ENCODE measurements around the gene SDK1. TPM values are rescaled to one million over a fixed set of nuclear protein-coding genes. Genes with fewer than 3 reads are reported as not detected.

Gene SDK1
- total RNA-seq, 1 donor: 0.43 TPM

- TF ChIP-seq CTCF (IDR thresholded peaks at IDR 0.05; ENCODE audit: insufficient read depth, low read depth, low read length): no peak
- H3K4me3 ChIP-seq (ENCODE audit: low read depth, low read length): no peak overlapping the region
- DNase-seq (ENCODE audit: low read depth): no peak
These were observed 866.4 kb downstream of the SDK1 start for GRCh38 chr7:4167385-4167910.

- no peak for DNase-seq (ENCODE audit: low read depth)
- no peak overlapping the region for H3K4me3 ChIP-seq (ENCODE audit: low read depth, low read length)
- TF ChIP-seq CTCF (IDR thresholded peaks at IDR 0.05; ENCODE audit: insufficient read depth, low read depth, low read length): no peak
These were observed 867.0 kb downstream of the SDK1 start for GRCh38 chr7:4168041-4168440.

- no peak for DNase-seq (ENCODE audit: low read depth)
- no peak for TF ChIP-seq CTCF (IDR thresholded peaks at IDR 0.05; ENCODE audit: insufficient read depth, low read depth, low read length)
- H3K4me3 ChIP-seq (ENCODE audit: low read depth, low read length): no peak overlapping the region
These were observed 867.5 kb downstream of the SDK1 start for GRCh38 chr7:4168541-4168940.

- H3K4me3 ChIP-seq (ENCODE audit: low read depth, low read length): no peak overlapping the region
- DNase-seq (ENCODE audit: low read depth): no peak
- TF ChIP-seq CTCF (IDR thresholded peaks at IDR 0.05; ENCODE audit: insufficient read depth, low read depth, low read length): no peak
These were observed 868.4 kb downstream of the SDK1 start for GRCh38 chr7:4169455-4169854.

GRCh38 chr7:4170997-4171786 lies 870.1 kb downstream of the SDK1 start:
- no peak overlapping the region for H3K4me3 ChIP-seq (ENCODE audit: low read depth, low read length)
- no peak for TF ChIP-seq CTCF (IDR thresholded peaks at IDR 0.05; ENCODE audit: insufficient read depth, low read depth, low read length)
- no peak for DNase-seq (ENCODE audit: low read depth)

GRCh38 chr7:4172883-4173282 lies 871.8 kb downstream of the SDK1 start:
- DNase-seq (ENCODE audit: low read depth): no peak
- TF ChIP-seq CTCF (IDR thresholded peaks at IDR 0.05; ENCODE audit: insufficient read depth, low read depth, low read length): no peak
- no peak overlapping the region for H3K4me3 ChIP-seq (ENCODE audit: low read depth, low read length)
